Small intestine (tissue), 7 donors: ENCODE results near the gene CNOT6L. TPM values are rescaled to one million over a fixed set of nuclear protein-coding genes. Genes with fewer than 3 reads are reported as not detected.

Experiments
- DNase-seq, 2 donors: peaks; one replicate each; pipeline versions ENCODE4 v3.0.0 to v3.0.0-alpha.2; 2013
- FAIRE-seq: peaks from 2 replicates; lab custom pipeline; 2012; peaks lifted over from hg19 to GRCh38; lab: Jason Lieb, UNC
- H3K27ac ChIP-seq, 3 donors: one replicate each; pipeline ENCODE4 v1.5.1; 2013; ENCODE audit warnings: low read length in 2 of 3, mild to moderate bottlenecking in 2 of 3, control low read depth in 1 of 3, inconsistent platforms in 1 of 3, low read depth in 1 of 3, moderate library complexity in 1 of 3
- H3K27me3 ChIP-seq, 3 donors: one replicate each; pipeline ENCODE4 v1.6.1; 2013; ENCODE audit warnings: low read length in 3 of 3, inconsistent platforms in 1 of 3; ENCODE audit not compliant: control insufficient read depth in 3 of 3, insufficient read depth in 3 of 3
- H3K36me3 ChIP-seq, 3 donors: one replicate each; pipeline ENCODE4 v1.6.1; 2013; ENCODE audit warnings: low read length in 3 of 3, inconsistent platforms in 1 of 3, low read depth in 1 of 3, mild to moderate bottlenecking in 1 of 3, moderate library complexity in 1 of 3; ENCODE audit not compliant: control insufficient read depth in 3 of 3, insufficient read depth in 2 of 3
- H3K4me1 ChIP-seq, 3 donors: one replicate each; pipeline ENCODE4 v1.6.1; 2013; ENCODE audit warnings: low read length in 2 of 3, inconsistent platforms in 1 of 3, low read depth in 1 of 3, mild to moderate bottlenecking in 1 of 3, moderate library complexity in 1 of 3; ENCODE audit not compliant: control insufficient read depth in 3 of 3, insufficient read depth in 2 of 3
- H3K4me3 ChIP-seq, 3 donors: one replicate each; pipeline ENCODE4 v1.5.1; 2013; ENCODE audit warnings: low read length in 3 of 3, control low read depth in 1 of 3, inconsistent platforms in 1 of 3, low read depth in 1 of 3, mild to moderate bottlenecking in 1 of 3, moderate library complexity in 1 of 3
- H3K9me3 ChIP-seq, 2 donors: one replicate each; pipeline ENCODE4 v1.6.1; 2013; ENCODE audit warnings: low read depth in 1 of 2, low read length in 1 of 2; ENCODE audit not compliant: control insufficient read depth in 2 of 2, insufficient read depth in 1 of 2
- WGBS, 3 donors: extraction: QIAGEN DNeasy Blood & Tissue Kit; methylation state at CpG; one replicate each; pipeline ENCODE4 v1.1.7; 2013; 5-methylcytosine and 5-hydroxymethylcytosine counted together
- polyA plus RNA-seq, 4 donors: library from polyadenylated mRNA; stranded (reverse) in 3 of 4; unstranded in 1 of 4; fragments of 200-250 nt in 3 of 4; fragments of 120-200 nt in 1 of 4; gene quantifications; one replicate each; pipeline versions ENCODE4 v1.2.1 to v1.2.3, GENCODE V29; 2013
- donor health status: healthy with polysubstance abuse.
- donor health status: control.
- donor health status: control.
- donor health status: Bipolar disorder and iron deficiency.
- donor health status: healthy.

CNOT6L gene
- polyA plus RNA-seq, 4 donors = 5.9 to 31.0 (median 7.5) TPM

GRCh38 chr4:77818073-77818601, 1.0 kb downstream of the CNOT6L start:
- no peaks in the 10 kb centered on the region for H3K27me3 ChIP-seq
- DNase-seq (peak; percentile 84 to 86), FAIRE-seq (no peak)
- H3K27ac ChIP-seq = peak overlapping the region; percentile 92 to 100 (median 99)
- peaks cover 3 to 18% (median 8%) of the 10 kb centered on the region in 3 donors for H3K4me1 ChIP-seq
- WGBS, 3 donors = 0 to 1% (median 0%) methylated on average over 13 of the region's 13 CpGs
- no peaks in the 10 kb centered on the region for H3K36me3 ChIP-seq
- no peaks in the 10 kb centered on the region for H3K9me3 ChIP-seq
- peak overlapping the region; percentile 97 to 99 (median 99) for H3K4me3 ChIP-seq

- WGBS, 3 donors = 6 to 28% (median 11%) methylated on average over 8 of the region's 8 CpGs
- FAIRE-seq = no peak
- peak overlapping the region; percentile 97 to 99 (median 99) for H3K4me3 ChIP-seq
Measured at GRCh38 chr4:77817304-77818072, 1.7 kb downstream of the CNOT6L start.

GRCh38 chr4:77816546-77816945, 2.6 kb downstream of the CNOT6L start:
- Histone ChIP-seq H3K27ac (peak overlapping the region in 1 of 3 donors; percentile 92), H3K27me3 (no peaks in the 10 kb centered on the region), H3K4me1 (peaks cover 5 to 18% (median 6%) of the 10 kb centered on the region in 3 donors), H3K4me3 (no peak overlapping the region), H3K36me3 (peaks cover 0 to 3% (median 0%) of the 10 kb centered on the region in 3 donors), H3K9me3 (no peaks in the 10 kb centered on the region)
- DNase-seq (no peak), FAIRE-seq (peak; percentile 47)
- WGBS, 3 donors = 48 to 66% (median 53%) methylated on average over 2 of the region's 2 CpGs

More at GRCh38 chr4:77817304-77818072, 1.7 kb downstream of the CNOT6L start:
- Histone ChIP-seq H3K4me1 (peaks cover 3 to 18% (median 8%) of the 10 kb centered on the region in 3 donors), H3K27ac (peak overlapping the region; percentile 92 to 100 (median 99)), H3K27me3 (no peaks in the 10 kb centered on the region), H3K9me3 (no peaks in the 10 kb centered on the region), H3K36me3 (no peaks in the 10 kb centered on the region)
- peak; percentile 83 to 88 for DNase-seq

- no peaks in the 10 kb centered on the region for H3K9me3 ChIP-seq
- peaks cover 0 to 3% (median 0%) of the 10 kb centered on the region in 3 donors for H3K36me3 ChIP-seq
- H3K4me3 ChIP-seq = no peak overlapping the region
- no peaks in the 10 kb centered on the region for H3K27me3 ChIP-seq
- H3K27ac ChIP-seq = no peak overlapping the region
- FAIRE-seq (no peak), DNase-seq (peak in 1 of 2 donors; percentile 11)
- H3K4me1 ChIP-seq = peaks cover 5 to 12% (median 6%) of the 10 kb centered on the region in 3 donors
Measured at GRCh38 chr4:77815636-77816035, 3.5 kb downstream of the CNOT6L start.

- Histone ChIP-seq H3K9me3 (no peaks in the 10 kb centered on the region), H3K4me1 (peaks cover 0 to 5% (median 2%) of the 10 kb centered on the region in 3 donors), H3K4me3 (no peak overlapping the region), H3K27ac (no peak overlapping the region), H3K27me3 (no peaks in the 10 kb centered on the region), H3K36me3 (peaks cover 0 to 3% (median 0%) of the 10 kb centered on the region in 3 donors)
- no peak for FAIRE-seq
- no peak for DNase-seq
- 74 to 80% (median 77%) methylated on average over 7 to 8 of the region's 8 CpGs for WGBS, 3 donors
Measured at GRCh38 chr4:77805840-77806239, 13.3 kb downstream of the CNOT6L start.

- peaks cover 0 to 7% (median 2%) of the 10 kb centered on the region in 3 donors for H3K4me1 ChIP-seq
Measured at GRCh38 chr4:77804471-77804870, 14.7 kb downstream of the CNOT6L start.

GRCh38 chr4:77802402-77802801, 16.8 kb downstream of the CNOT6L start:
- no peak overlapping the region for H3K27ac ChIP-seq
- H3K36me3 ChIP-seq = peaks cover 0 to 9% (median 0%) of the 10 kb centered on the region in 3 donors
- no peaks in the 10 kb centered on the region for H3K9me3 ChIP-seq
- no peak overlapping the region for H3K4me3 ChIP-seq
- peaks cover 0 to 7% (median 2%) of the 10 kb centered on the region in 3 donors for H3K4me1 ChIP-seq
- H3K27me3 ChIP-seq = no peaks in the 10 kb centered on the region
- DNase-seq = no peak
- no peak for FAIRE-seq

More at GRCh38 chr4:77804471-77804870, 14.7 kb downstream of the CNOT6L start:
- Histone ChIP-seq H3K36me3 (peaks cover 0 to 3% (median 0%) of the 10 kb centered on the region in 3 donors), H3K9me3 (no peaks in the 10 kb centered on the region), H3K27ac (no peak overlapping the region), H3K4me3 (no peak overlapping the region), H3K27me3 (no peaks in the 10 kb centered on the region)
- DNase-seq (no peak), FAIRE-seq (no peak)

- peak overlapping the region in 1 of 3 donors; percentile 62 for H3K27ac ChIP-seq
- no peak for FAIRE-seq
- H3K9me3 ChIP-seq = no peaks in the 10 kb centered on the region
- no peak overlapping the region for H3K4me3 ChIP-seq
- WGBS, 3 donors = 21 to 37% (median 30%) methylated on average over 1 of the region's 1 CpG
- H3K4me1 ChIP-seq = peaks cover 0 to 7% (median 2%) of the 10 kb centered on the region in 3 donors
- no peak for DNase-seq
- H3K27me3 ChIP-seq = no peaks in the 10 kb centered on the region
- H3K36me3 ChIP-seq = peaks cover 0 to 11% (median 0%) of the 10 kb centered on the region in 3 donors
Measured at GRCh38 chr4:77801260-77801608, 17.9 kb downstream of the CNOT6L start.
